HG03025 (cell line): Measurements from ENCODE around the gene ASPG.

Experiments
- ATAC-seq: cut with Tn5 transposase; IDR thresholded peaks from one replicate; pipeline ENCODE4 v1.9.1; 2021; ENCODE audit warnings: mild to moderate bottlenecking, moderate library complexity; ENCODE audit not compliant: unreplicated experiment, low FRiP score

The ASPG gene

GRCh38 chr14:104134061-104134965 is 48.8 kb downstream of the ASPG start:
- no peak for ATAC-seq

- no peak for ATAC-seq
These were observed 49.8 kb downstream of the ASPG start for GRCh38 chr14:104135121-104135903.

GRCh38 chr14:104135904-104136471 is 50.5 kb downstream of the ASPG start:
- no peak for ATAC-seq

DNA sequence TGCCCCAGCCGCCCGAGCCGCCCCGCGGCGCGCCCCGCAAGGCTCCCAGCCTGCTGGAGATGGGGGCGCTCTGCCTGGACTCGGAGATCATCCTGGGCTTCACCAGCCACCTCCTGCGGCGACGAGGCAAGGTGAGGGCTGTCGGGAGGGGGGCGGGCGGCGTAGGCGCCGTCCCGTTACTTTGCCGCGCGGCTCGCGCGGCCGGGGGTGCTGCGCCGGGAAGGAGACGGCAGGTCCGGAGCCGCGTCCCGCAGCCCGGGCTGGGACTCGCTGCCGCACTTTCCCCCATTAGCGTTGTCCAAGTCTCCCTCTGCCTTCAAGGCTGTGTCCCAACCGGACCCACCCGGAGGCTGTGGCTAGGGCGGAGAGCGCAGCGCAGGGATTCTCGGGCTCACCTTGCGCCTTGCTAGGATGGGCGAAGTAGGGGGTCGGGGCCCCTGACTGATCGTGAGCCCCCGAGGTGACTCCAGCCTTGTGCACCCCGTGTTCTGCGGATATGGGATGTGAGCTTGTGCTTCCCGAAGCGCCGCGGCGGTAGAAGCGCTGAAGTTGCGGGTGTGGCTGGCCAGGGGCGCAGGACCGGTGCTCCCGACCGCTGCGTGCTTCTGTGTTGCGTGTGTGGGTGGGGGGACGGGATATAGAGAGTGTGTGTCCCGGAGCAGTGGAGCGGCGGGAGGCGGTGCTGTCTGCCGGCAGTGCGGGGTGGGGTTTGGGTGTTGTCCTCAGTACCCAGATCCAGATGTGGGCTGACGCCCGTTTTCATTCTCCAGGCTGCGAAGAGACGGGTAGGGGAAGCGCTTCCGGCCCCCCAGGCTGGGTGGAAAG is 51.2 kb downstream of the ASPG start:
- no peak for ATAC-seq

DNA sequence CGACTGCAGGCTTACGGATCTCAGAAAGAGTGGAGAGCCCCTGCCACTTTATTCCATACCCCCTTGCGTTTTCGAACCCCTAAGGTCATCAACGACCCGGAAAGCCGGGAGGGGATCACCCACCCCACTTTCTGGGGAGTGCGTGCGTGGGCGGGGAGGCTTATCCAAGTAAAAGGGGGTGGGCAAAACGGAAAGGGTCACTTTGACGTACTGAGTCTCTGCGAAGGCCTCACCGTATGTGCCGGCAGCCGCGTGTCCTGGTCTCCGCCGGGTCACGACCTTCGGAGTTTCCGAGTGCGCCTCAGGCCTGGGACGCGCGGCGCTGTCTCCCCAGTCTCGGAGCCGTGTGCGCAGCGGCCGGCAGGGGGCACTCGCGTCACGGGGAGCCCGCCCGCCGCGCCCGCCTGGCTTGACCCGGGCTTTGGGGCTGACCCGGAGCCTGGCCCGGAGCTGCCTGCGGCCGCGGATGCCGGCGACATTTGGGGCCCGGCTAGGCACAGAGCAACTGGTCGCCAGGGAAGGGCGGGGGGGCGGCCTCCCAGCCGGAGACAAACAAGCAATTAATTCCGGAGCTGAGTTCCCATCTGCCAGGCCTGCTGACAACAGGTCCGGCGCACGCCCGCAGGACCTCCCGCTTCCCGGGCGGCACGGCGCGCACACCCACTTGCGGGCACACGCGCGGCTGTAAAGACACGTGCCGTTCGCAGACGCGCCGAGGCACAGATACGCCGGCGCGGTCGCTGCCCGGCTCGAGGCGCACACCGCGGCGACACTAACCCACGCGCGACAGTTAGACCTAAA is 52.0 kb downstream of the ASPG start:
- no peak for ATAC-seq

DNA sequence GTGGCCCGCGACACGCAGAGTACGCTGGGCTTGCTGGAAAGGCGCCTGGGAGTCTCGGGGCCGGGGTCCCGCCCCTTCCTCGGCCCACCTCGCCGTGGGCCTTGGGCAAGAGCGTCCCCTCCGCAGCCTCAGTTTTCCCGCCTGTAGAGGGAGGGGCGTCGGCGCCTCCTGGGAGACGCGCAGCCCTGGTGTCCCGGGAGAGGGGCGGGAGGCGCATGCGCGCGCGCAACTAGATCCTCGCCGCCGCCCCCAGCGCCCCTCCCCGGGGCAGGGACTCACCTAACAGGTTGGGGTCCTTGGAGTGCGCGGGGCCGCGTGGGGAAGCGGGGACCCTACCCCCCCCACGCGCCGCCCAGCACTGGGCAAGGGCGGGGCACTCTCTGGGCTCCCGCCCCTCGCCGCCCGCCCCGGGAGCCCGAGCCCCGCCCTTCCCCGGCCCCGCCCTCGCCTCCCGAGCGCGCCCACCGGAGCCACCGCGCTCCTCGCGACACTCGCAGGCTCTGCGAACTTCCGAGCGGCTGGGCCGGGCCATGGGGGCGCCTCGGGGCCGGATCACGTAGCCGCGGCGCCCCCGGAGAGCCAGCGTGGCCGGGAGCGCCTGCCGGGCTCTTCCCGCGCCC is 52.7 kb downstream of the ASPG start, which contains the start of gene KIF26A:
TSS of gene KIF26A (plus strand) at position 490 of the 620 bp plus-strand sequence. CDS start 136 bp downstream, outside the sequence.
- ATAC-seq = no peak

GRCh38 chr14:104138718-104139459 is 53.4 kb downstream of the ASPG start:
- no peak for ATAC-seq

GRCh38 chr14:104139460-104140212 is 54.1 kb downstream of the ASPG start:
- ATAC-seq = no peak

DNA sequence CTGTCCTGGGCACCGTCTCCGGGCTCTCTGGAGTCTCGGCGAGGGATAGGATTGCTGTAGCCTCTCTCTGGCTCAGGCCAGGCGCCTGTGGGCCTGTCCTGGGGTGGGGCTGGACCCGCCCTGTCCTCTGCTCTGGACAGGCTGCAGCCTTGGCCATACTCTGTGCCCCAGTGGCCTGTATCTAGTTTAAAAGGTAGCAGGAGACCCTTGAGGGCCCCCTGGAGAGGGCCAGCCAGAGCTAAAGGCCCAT is 54.6 kb downstream of the ASPG start:
- no peak for ATAC-seq

- no peak for ATAC-seq
These were observed 55.2 kb downstream of the ASPG start for GRCh38 chr14:104140463-104141331.

DNA sequence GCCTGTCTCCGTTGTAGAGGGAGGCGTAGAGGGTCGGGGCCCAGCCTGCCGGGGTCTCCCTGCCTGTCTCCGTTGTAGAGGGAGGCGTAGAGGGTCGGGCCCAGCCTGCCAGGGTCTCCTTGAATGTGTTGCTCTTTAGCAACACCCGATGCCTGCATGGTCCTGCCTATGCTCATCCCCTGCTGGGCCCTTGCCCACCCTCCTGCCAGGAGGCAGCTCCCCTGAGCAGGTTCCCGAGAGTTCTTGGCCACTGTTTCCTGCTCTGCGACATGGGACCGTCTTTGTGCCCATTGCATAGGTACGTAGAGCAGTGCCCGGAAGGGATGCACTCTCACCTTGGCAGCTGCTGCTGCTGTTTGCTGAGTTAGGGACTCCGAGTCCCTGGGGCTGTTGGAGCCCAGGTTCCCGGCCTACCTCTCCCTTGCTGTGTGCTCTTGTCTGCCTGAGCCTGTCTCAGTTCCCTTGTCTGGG is 56.2 kb downstream of the ASPG start:
- ATAC-seq = no peak

- ATAC-seq = no peak
These were observed 56.8 kb downstream of the ASPG start for GRCh38 chr14:104142136-104142945.

GRCh38 chr14:104142946-104143470 is 57.5 kb downstream of the ASPG start:
- ATAC-seq = no peak

DNA sequence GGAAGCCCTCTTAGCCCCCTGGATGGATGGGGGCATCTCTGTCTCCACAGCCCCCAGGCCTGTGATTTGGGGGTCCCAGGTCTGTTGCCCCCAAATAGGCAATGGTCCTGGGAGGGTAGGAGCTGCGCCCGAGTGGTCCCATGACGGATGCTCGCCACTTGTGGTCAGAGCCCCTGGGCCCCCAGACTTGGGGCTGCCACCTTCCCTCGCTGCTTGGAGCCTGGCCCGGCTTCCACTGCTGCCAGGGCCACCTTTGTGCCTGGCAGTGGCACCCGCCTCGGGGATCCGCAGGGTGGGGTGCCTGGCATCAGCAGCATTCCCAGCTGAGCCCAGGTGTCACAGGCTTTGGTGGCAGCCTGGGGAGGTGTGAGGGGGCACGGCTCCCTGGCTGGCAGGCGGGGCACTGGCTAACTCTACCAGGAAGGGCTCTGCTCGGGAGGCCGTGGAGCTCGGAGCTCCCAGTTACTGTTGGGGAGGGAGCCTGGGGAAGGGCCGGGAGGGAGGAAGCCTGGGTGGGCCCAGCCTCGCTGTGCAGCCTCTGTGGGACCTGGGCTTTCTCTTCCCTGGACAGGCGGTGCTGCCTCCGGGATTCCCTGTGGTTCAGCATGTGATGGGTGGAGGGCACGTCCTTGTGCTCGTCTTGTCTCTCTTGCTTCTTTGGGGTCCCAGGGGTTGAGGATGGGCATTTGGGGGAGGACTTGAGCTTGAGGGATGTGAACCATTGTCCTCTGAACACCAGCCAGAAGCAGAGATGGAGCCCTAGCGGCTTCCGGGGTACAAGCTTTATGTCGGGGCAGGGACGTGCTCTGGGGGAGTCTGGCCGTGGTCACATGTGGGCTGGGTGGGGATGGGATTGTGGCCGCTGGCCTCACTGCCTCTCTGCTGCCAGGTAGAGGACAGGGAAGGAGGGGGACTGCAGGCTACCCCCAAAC is 58.3 kb downstream of the ASPG start:
- ATAC-seq = no peak

- no peak for ATAC-seq
These were observed 58.9 kb downstream of the ASPG start for GRCh38 chr14:104144453-104144790.
